Posterior cingulate gyrus (tissue), 11 donors: Measurements from ENCODE around the gene TMEM38B.
A peak's percentile ranks its signal among the peaks of the same experiment; 100 is the strongest.
"Not testable (repeated sequence)": the region's sequence is repeated elsewhere in the genome, so short reads cannot be mapped to it uniquely, and the experiment has no call there.

ENCODE experiments used
- DNase-seq, 10 donors: peaks; one replicate each; pipeline versions ENCODE4 v3.0.0 to v3.0.0-alpha.2; 2020 to 2021; ENCODE audit warnings: mixed read lengths in 3 of 10
- intact Hi-C: fragments of 100-400 bp; cut with DNase I; formaldehyde crosslinking; loops from one replicate; pipeline ENCODE4 v1.15.1; 2023

The TMEM38B gene

DNA sequence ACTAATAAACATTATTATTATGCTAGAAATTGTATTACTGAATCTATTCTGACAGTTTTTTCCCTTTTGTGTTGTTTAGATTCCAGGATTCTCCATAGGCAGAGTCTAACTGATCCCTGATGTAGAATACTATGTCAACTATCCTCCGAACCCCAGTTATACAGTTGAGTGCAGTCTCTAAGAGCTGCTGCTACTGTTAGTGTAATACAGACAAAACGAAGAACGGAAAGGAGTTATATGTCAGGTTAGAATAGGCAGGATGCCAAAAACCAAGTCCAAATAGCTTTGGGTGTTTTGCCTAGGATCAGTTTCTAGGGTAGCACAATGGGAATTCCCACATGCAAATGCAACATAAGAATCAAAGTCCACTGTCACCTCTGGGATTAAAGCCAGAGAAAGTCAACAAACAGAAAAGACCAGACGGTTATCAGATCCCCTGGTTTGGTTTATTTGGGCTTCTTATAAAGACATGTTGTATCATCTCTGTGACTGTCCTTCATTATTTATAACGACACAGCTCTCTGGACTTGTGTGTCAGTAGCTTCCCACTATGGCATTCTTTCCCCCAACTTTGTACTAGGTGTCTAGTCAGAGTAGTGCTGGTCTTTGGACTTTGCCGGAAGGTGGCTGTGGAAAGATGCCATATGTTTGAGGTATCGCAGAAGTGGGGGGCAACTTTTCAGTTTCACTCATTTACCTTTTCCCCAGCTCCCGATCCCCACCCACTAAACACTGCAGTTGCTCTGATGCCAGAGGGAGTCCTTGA, 14.9 kb upstream of the TMEM38B start:
- intact Hi-C loops: no loop called here

GRCh38 chr9:105681313-105681712, 13.0 kb upstream of the TMEM38B start:
- intact Hi-C loops: no loop called here
- DNase-seq: no peak

More for the DNA sequence above, 14.9 kb upstream of the TMEM38B start:
- DNase-seq: no peak

- DNase-seq: no peak
- intact Hi-C loops: no loop called here
Measured at GRCh38 chr9:105681724-105682123, 12.6 kb upstream of the TMEM38B start.

DNA sequence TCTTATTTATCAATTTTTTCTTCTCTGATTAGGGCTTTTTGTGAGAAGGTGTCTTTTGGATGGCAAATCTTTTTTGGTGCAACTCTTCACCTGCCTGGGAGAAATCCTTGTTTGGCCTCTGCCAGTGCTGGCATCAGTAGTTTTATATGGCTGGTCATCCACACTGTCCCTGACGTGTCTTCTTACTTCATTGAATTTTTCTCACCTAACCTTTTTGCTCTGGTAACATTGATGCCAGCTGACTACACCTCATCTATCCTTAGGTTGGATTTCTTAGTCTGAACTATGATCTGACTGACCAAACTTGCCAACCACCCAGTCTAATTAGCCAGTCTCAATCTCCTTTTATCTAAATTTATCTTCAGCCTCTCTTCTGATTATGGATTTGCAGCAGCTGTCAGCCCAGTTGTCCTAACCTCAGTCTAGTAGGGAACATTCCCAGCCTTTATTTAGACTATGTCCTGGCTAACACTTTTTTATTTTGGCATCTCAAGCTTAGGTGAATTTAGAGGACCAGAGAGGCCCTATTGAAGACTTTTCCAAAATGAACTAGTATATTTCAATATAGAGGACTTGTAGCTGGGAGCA, 10.6 kb upstream of the TMEM38B start:
- intact Hi-C loops: no loop called here
- DNase-seq: no peak

DNA sequence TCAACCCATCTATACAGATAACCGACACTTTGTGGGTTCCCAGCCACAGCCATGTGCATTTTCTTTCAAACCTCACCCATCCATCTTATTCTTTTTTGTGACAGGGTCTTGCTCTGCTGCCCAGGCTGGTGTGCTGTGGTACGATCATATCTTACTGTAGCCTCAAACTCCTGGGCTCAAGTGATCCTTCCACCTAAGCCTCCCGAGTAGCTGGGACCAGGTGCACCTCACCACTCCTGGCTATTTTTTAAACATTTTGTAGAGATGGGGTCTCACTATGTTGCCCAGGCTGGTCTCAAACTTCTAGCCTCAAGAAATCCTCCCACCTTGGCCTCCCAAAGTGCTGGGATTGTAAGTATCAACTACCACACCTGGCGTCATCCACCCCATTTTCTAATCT, 7.4 kb upstream of the TMEM38B start:
- intact Hi-C loops: no loop called here
- no peak for DNase-seq

- DNase-seq: no peak
- intact Hi-C loops: no loop called here
Measured at GRCh38 chr9:105690742-105691141, 3.6 kb upstream of the TMEM38B start.

DNA sequence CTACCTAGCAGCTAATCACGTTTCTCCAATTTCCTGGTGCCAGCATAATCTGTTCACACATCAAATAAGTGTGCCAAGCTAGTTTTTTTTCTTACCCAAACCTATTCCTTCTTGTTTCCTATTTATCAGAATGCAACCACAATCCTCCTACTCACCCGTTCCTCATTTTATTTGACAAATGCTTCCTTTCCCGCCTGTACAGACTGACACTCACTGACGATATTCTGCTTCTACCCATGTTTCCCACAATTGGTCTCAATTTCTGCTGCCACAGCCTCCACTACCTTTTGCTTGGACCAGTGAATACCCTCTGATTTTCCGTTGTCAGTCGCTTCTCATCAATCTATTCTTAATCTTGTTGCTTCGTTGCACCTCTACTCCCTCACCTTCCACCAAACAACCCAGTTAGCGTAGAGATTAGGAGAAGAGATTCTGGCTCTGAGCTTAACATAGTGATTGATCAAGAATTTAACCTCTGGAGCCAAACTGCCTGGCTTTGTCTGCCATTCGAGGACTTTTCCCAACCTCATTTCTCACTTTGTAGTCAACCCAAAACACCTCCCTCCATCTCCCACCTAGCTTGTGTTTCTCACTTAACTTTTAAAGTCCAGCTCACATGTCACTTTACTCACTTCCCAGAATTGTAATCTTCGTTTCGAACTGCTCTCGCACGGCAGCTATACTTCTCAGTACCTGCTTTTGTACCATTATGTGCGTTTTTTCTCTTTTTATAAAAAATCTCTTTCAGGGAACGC, 729 bp upstream of the TMEM38B start:
- DNase-seq: no peak
- intact Hi-C loops: no loop called here

DNA sequence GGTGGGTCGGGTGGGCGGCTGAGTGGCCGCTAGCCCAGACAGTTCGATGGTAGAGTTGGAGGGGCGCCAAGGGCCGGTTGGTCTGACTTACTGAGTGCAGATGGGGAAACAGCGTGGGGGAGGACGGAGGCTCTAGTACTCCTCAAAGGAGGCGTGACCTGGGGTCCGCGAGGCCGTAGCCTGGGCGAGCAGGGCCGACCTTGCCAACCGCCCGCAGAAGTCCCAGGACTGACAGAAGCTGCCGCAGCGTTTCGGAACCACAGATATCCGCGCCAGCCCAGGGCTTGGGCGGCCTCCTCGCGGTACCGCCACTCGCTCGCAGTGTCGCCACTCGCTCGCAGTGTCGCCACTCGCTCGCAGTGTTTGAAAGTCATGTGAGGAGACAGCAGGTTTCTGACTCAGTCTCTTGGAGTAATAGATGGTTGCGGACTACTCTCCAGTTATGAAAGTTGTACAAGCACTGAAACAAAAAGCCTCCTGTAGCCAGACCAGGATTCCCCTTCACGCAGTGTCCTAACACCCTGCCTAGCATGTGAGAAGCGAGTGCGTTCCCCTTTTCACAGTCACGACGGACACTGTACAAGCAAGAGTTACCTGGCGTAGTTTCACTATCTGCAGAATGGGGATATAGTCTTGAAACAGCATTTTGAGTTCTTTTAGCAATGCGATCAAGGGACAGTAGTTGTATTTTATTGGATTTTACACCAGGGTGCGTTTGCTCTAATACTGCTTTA, 674 bp downstream of the TMEM38B start:
- intact Hi-C loops: no loop called here
- DNase-seq: peak in 9 of 10 donors; percentile 31 to 92 (median 49)

DNA sequence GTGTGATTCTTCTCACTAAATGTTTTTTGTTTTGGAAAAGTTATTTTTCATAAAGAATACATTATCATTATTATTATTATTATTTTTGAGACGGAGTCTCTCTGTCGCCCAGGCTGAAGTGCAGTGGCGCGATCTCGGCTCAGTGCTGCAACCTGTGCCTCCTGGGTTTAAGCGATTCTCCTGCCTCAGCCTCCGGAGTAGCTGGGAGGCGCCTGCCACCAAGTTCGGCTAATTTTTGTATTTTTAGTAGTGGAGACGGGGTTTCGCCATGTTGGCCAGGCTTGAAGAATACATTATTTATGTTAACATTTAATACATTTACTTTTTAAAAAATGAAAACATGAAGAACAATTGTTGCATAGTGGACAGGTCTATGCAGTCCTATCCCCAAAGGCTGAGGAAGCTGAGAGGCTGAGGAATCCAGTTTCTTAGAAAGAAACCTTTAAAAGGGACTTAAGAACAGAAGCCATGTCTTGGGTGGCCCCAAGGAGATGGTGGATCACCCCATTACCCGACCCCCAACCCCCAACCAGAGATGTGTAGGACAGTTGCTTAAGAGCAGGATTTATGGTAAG, 2.0 kb downstream of the TMEM38B start:
- intact Hi-C loops: no loop called here

DNA sequence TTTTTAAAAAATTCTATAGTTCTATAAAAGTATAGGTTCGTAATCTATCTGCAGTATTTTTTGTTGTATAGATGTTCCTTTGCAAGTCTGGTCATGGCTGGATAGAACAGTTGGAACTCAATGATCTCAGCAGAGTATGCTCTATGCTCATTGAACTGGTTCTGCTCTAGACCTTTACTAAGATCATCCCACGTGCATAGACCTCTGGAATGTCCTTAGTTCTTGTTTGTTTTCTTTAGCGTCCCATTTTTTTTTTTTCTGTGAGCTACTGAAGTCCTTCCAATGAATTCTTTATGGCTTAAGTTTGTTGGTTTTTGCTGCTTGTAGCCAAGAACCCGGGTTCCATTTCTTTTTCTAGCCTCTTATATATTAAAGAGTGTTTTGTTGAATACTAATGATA, 3.5 kb downstream of the TMEM38B start:
- no peak for DNase-seq
- intact Hi-C loops: no loop called here

More for the DNA sequence above, 2.0 kb downstream of the TMEM38B start:
- peak in 1 of 10 donors; percentile 63 for DNase-seq

DNA sequence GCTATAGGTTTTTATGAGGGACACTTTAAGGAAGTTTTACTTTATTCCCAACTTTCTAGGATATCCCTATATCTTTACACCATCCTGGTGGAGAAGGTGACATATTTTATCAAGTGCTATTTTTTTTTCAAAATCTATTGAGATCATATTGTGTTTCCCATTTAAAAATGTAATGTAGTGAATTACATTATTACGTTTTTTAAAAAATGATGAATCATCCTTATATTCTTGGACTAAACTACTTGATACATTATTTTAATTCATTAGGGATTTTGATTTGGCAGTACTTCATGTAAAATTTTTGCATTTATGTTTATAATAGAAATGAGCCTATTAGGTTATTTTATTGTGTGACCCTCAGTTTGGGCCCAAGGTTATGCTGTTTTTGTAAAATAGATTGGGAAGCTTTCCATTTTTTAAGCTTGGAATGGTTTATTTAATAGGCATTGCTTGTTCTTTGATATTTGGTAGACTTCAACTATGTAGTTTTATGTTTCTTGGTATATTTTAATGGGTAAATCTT, 4.1 kb downstream of the TMEM38B start:
- no peak for DNase-seq
- intact Hi-C loops: no loop called here

DNA sequence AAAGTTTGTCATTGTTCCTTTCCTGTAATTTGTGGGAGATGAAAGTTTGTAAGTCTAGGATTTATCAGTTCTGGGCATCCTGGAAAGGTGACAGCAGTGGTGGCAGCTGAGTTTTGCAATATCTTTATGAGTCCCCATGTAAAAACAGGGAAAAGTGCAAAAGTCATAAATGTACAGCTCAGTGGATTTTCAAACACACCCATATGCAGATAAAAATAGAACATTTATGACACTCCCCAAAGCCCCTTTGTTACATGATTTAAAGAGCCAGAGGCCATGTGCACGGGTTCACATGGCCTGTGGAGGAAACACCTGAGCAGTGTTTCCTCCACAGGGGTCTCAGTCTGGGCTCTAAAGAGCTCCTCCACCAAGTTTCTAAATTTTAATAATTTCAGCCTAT, 6.3 kb downstream of the TMEM38B start:
- DNase-seq: no peak
- intact Hi-C loops: no loop called here

GRCh38 chr9:105701145-105701544, 6.8 kb downstream of the TMEM38B start:
- intact Hi-C loops: no loop called here
- no peak for DNase-seq

DNA sequence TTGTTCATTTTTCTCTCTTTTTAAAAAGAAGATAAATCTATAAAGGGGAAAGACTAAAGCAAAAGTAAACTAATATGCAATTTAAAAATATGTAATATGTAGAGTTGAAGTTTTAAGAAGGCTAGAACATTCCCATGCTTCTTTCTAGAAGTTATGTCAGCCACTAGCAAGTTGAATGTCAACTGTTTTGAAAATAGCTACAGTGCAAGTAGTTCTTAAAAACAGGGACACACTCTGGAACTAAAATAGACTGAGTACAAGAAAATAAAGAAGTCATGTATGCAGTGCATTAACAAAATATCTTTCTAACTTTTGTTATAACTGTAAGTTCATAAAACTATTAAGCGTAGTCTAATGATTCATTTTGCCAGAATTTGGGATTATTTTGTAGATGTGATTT, 7.9 kb downstream of the TMEM38B start:
- DNase-seq: no peak
- intact Hi-C loops: no loop called here

DNA sequence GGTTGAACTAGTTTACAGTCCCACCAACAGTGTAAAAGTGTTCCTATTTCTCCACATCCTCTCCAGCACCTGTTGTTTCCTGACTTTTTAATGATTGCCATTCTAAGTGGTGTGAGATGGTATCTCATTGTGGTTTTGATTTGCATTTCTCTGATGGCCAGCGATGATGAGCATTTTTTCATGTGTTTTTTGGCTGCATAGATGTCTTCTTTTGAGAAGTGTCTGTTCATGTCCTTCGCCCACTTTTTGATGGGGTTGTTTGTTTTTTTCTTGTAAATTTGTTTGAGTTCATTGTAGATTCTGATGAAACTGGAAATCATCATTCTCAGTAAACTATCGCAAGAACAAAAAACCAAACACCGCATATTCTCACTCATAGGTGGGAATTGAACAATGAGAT, 9.3 kb downstream of the TMEM38B start:
- DNase-seq, intact Hi-C loops: not testable (repeated sequence)

- peak in 1 of 10 donors; percentile 52 for DNase-seq
- intact Hi-C loops: no loop called here
Measured at GRCh38 chr9:105706156-105706555, 11.8 kb downstream of the TMEM38B start.

- no peak for DNase-seq
- intact Hi-C loops: no loop called here
Measured at GRCh38 chr9:105708405-105708804, 14.1 kb downstream of the TMEM38B start.

- intact Hi-C loops: loop anchor here (10.0 kb wide), 1 partner anchor 56 kb away; no protein-coding TSS in a partner anchor
- DNase-seq: peak in 1 of 10 donors; percentile 59
Measured at GRCh38 chr9:105710638-105711037, 16.3 kb downstream of the TMEM38B start.

GRCh38 chr9:105711867-105712266, 17.5 kb downstream of the TMEM38B start:
- intact Hi-C loops: loop anchor here (10.0 kb wide), 1 partner anchor 57 kb away; no protein-coding TSS in a partner anchor
- DNase-seq: peak in 1 of 10 donors; percentile 39

GRCh38 chr9:105712297-105712696, 18.0 kb downstream of the TMEM38B start:
- intact Hi-C loops: loop anchor here (10.0 kb wide), 1 partner anchor 57 kb away; no protein-coding TSS in a partner anchor
- DNase-seq: no peak
